ENCODE data around the gene SYNGR1.

DNA sequence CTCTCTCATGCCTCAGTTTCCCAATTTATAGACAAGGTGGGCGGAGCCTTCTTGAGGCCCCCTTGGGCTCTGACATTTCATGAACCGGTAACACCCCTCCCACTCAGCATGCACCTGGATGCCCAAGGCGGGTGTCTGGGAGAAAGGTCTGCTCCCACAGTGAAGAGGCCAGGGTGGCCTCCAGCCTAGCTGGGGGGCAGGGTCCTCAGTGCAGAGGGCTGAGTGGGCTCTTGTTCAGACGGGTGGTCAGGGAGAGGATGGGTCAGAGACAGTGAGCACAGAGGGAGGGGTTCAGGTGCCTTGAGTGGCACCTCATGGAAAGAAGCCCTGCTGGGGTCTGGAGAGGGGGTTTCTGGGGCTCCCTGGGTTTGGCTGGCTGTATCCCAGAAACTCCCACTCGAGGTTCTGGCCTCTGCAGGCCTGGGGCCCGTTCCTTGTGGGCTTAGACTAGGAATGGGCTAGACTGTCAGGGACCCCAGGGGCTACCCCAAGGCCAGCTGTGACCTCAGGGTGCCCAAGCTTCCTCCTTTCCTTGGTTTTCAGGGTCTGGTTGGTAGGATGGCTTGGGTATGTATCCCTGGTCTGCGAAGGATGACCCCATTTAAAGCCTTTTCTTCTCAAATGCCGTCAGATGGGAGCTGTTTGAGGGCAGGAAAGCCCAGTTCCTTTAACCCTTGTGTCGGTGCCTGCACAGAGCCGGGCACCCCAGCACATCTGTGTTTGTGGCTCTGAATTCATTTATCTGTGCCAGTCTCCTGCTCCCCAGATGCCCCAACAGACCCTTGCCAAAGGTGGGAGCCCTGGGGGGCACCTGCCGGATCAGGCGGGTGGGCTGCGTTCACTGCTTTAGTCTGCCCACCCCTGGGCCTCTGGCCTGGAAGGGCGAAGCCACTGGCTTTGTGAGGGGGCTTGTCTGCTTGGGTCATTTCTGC lies 1.2 kb downstream of the SYNGR1 start:
- TF ChIP-seq, protein P1, sequence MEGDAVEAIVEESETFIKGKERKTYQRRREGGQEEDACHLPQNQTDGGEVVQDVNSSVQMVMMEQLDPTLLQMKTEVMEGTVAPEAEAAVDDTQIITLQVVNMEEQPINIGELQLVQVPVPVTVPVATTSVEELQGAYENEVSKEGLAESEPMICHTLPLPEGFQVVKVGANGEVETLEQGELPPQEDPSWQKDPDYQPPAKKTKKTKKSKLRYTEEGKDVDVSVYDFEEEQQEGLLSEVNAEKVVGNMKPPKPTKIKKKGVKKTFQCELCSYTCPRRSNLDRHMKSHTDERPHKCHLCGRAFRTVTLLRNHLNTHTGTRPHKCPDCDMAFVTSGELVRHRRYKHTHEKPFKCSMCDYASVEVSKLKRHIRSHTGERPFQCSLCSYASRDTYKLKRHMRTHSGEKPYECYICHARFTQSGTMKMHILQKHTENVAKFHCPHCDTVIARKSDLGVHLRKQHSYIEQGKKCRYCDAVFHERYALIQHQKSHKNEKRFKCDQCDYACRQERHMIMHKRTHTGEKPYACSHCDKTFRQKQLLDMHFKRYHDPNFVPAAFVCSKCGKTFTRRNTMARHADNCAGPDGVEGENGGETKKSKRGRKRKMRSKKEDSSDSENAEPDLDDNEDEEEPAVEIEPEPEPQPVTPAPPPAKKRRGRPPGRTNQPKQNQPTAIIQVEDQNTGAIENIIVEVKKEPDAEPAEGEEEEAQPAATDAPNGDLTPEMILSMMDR (IDR thresholded peaks at IDR 0.05) = no peak
- TF ChIP-seq PHF8 (IDR thresholded peaks at IDR 0.05; ENCODE audit: borderline replicate concordance, low read depth) = no peak
- no peak for TF ChIP-seq POLR2A (IDR thresholded peaks at IDR 0.05; ENCODE audit: low read length)
- no peak for TF ChIP-seq GATA3 (IDR thresholded peaks at IDR 0.05; ENCODE audit: borderline replicate concordance)
- TF ChIP-seq, protein P2, sequence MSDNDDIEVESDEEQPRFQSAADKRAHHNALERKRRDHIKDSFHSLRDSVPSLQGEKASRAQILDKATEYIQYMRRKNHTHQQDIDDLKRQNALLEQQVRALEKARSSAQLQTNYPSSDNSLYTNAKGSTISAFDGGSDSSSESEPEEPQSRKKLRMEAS (IDR thresholded peaks at IDR 0.05) = no peak

Measured in A549 (cell line).